NK-92 treated with Interleukin-12 subunit alpha and Interleukin-12 subunit beta, amount 100 ng/mL, for 24 hours (cell line): Measurements from ENCODE around the gene ECD.
A peak's percentile ranks its signal among the peaks of the same experiment; 100 is the strongest.
"Not testable (repeated sequence)": the region's sequence is repeated elsewhere in the genome, so short reads cannot be mapped to it uniquely, and the experiment has no call there.

Source experiments
- DNase-seq: peaks from one replicate; lab custom pipeline; 2025; lab: John Stamatoyannopoulos, UW

The ECD gene

GRCh38 chr10:73159038-73159648 lies 8.7 kb downstream of the ECD start:
- peak; percentile 1 for DNase-seq

- no peak for DNase-seq
Measured at GRCh38 chr10:73156054-73156453, 11.8 kb downstream of the ECD start.

GRCh38 chr10:73152009-73152408 lies 15.8 kb downstream of the ECD start:
- no peak for DNase-seq

- not testable (repeated sequence) for DNase-seq
Measured at GRCh38 chr10:73150633-73151413, 17.0 kb downstream of the ECD start.

GRCh38 chr10:73141603-73142002 lies 26.2 kb downstream of the ECD start:
- no peak for DNase-seq

GRCh38 chr10:73139251-73139650 lies 28.6 kb downstream of the ECD start:
- DNase-seq: no peak

- no peak for DNase-seq
Measured at GRCh38 chr10:73136627-73137026, 31.2 kb downstream of the ECD start.

- DNase-seq: no peak
Measured at GRCh38 chr10:73134727-73135126, 33.1 kb downstream of the ECD start.

- DNase-seq: no peak
Measured at GRCh38 chr10:73131913-73132686, 35.7 kb downstream of the ECD start.

- no peak for DNase-seq
Measured at GRCh38 chr10:73131301-73131700, 36.5 kb downstream of the ECD start.

- DNase-seq: no peak
Measured at GRCh38 chr10:73126343-73126742, 41.5 kb downstream of the ECD start.

- no peak for DNase-seq
Measured at GRCh38 chr10:73119952-73120351, 47.9 kb downstream of the ECD start.

GRCh38 chr10:73119457-73119856 lies 48.4 kb downstream of the ECD start:
- DNase-seq: no peak

GRCh38 chr10:73117976-73118743 lies 49.6 kb downstream of the ECD start:
- no peak for DNase-seq

- no peak for DNase-seq
Measured at GRCh38 chr10:73116017-73116416, 51.8 kb downstream of the ECD start.

GRCh38 chr10:73113551-73113950 lies 54.3 kb downstream of the ECD start:
- no peak for DNase-seq

- not testable (repeated sequence) for DNase-seq
Measured at GRCh38 chr10:73112032-73112431, 55.8 kb downstream of the ECD start.

GRCh38 chr10:73110345-73110849 lies 57.4 kb downstream of the ECD start, which contains the start of gene NUDT13:
NUDT13 (plus strand) TSS chr10:73110455; CDS start chr10:73114366, 3,911 bp downstream.
- no peak for DNase-seq

GRCh38 chr10:73109248-73109652 lies 58.6 kb downstream of the ECD start:
- DNase-seq: not testable (repeated sequence)

- no peak for DNase-seq
Measured at GRCh38 chr10:73106301-73106700, 61.5 kb downstream of the ECD start.

- DNase-seq: no peak
Measured at GRCh38 chr10:73099141-73099540, 68.7 kb downstream of the ECD start.

- DNase-seq: no peak
Measured at GRCh38 chr10:73097305-73097670, 70.5 kb downstream of the ECD start.
